HG03457 (cell line): ENCODE results near the gene NPEPL1.
"Not testable (repeated sequence)": the region's sequence is repeated elsewhere in the genome, so short reads cannot be mapped to it uniquely, and the experiment has no call there.

ENCODE experiments used
- ATAC-seq: cut with Tn5 transposase; IDR thresholded peaks from one replicate; pipeline ENCODE4 v1.9.1; 2021; ENCODE audit warnings: moderate number of reproducible peaks; ENCODE audit not compliant: unreplicated experiment

Gene NPEPL1

GRCh38 chr20:58737198-58737597 is 44.6 kb downstream of the NPEPL1 start:
- ATAC-seq = no peak

GRCh38 chr20:58740356-58741308 is 48.0 kb downstream of the NPEPL1 start:
- ATAC-seq = no peak

- ATAC-seq = no peak
Measured at GRCh38 chr20:58741384-58741783, 48.8 kb downstream of the NPEPL1 start.

GRCh38 chr20:58742668-58743566 is 50.3 kb downstream of the NPEPL1 start:
- no peak for ATAC-seq

GRCh38 chr20:58743929-58744534 is 51.4 kb downstream of the NPEPL1 start:
- ATAC-seq = no peak

GRCh38 chr20:58744836-58745235 is 52.2 kb downstream of the NPEPL1 start:
- no peak for ATAC-seq

- no peak for ATAC-seq
Measured at GRCh38 chr20:58745391-58745790, 52.8 kb downstream of the NPEPL1 start.

GRCh38 chr20:58746620-58747019 is 54.0 kb downstream of the NPEPL1 start:
- no peak for ATAC-seq

- ATAC-seq = no peak
Measured at GRCh38 chr20:58747211-58747610, 54.6 kb downstream of the NPEPL1 start.

- no peak for ATAC-seq
Measured at GRCh38 chr20:58748618-58749017, 56.0 kb downstream of the NPEPL1 start.

GRCh38 chr20:58749098-58749769 is 56.6 kb downstream of the NPEPL1 start:
- no peak for ATAC-seq

GRCh38 chr20:58749979-58750378 is 57.4 kb downstream of the NPEPL1 start:
- ATAC-seq = no peak

GRCh38 chr20:58750706-58751105 is 58.1 kb downstream of the NPEPL1 start:
- ATAC-seq = not testable (repeated sequence)

GRCh38 chr20:58751979-58752378 is 59.4 kb downstream of the NPEPL1 start:
- ATAC-seq = no peak

- ATAC-seq = no peak
Measured at GRCh38 chr20:58752565-58752964, 60.0 kb downstream of the NPEPL1 start.

GRCh38 chr20:58753267-58753921 is 60.8 kb downstream of the NPEPL1 start:
- ATAC-seq = no peak

- ATAC-seq = no peak
Measured at GRCh38 chr20:58753922-58754551, 61.4 kb downstream of the NPEPL1 start.

GRCh38 chr20:58754584-58754983 is 62.0 kb downstream of the NPEPL1 start:
- ATAC-seq = no peak

GRCh38 chr20:58755062-58755697 is 62.6 kb downstream of the NPEPL1 start:
- ATAC-seq = no peak
